ENCODE measurements around the gene OVCH2.

OVCH2 gene

DNA sequence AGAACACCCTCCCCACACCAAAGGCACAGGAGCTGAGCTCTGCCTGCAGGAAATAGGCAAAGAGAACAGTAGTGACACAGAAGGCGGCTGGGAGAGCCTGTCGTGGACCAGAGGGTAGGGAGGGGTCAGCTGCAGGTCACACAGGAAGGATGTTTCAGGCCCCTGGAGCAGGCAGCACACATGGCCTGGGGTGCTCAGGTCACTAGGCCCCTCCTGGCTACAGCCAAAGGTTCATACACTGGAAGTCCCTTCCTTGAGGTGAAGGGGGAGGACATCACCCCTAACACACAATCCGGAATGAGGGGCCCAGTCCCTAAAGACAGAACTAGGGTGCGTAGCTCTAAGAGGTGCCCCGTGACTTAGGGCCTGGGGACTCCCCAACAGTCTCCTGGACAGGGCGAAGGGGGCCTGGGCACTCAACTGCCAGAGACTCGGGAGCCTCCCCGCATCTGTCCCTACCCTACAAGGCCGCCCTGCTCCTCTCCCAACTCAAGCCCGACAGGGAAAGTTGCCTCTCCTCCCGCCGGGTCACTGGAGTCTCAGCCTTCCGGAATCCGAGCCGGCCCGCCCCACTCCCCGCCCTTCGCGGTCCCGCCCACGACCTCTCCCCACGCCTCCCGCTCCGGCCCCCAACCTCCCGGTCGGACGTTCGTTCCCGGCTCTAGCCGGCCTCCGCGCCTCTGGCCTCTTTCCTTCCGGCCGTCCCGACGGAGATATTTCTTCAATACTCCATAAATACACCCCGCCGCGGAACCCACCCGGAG, 33.1 kb downstream of the OVCH2 start, which contains the start of gene CYB5R2:
Gene CYB5R2, minus strand, starts transcription at position 541 of the 764 bp plus-strand sequence. CDS start 675 bp downstream, outside the sequence.
- peak; percentile 76 for DNase-seq (ENCODE audit: extremely low spot score)
- CTCF ChIA-PET: interaction anchor here (1.0 to 4.3 kb wide), 6 partner anchors 8 to 574 kb away, joined by 3 to 12 read pairs (median 3); no protein-coding TSS in a partner anchor
- POLR2A ChIA-PET: interaction anchor here (0.6 to 0.7 kb wide), 2 partner anchors 136 to 167 kb away, joined by 3 read pairs; no protein-coding TSS in a partner anchor

DNA sequence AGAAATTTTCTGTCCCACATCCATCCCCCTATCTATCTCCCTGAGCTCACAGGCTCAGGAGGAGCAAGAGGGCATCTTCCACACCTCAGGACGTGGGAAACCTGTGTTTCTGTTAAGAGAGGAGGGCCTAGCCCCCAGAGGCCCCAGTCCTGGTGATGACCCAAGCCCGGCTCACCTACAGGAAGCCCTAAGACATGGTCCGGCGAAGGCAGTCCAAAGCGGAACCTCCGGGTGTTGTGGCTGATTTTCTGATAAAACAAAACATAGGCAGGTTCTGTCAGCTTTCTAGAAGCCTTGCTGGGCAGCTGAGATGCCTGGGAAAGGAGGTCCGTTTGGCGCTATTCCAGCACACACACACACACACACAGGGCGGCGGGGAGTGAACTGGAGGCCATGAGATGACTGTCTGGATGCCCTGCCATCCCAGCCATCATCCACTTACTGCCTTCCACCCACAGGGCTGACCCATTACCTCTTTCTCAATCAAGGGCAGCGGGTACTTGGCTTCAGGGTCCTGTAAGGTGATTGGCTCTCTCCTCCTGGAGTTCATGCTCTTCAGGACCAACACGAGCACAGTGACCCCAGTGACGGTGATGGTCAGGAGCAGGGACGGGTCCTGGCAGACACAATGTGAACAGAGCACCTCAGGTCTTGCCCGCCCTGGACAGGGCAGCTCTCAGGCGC, 33.9 kb downstream of the OVCH2 start:
- peak; percentile 34 for DNase-seq (ENCODE audit: extremely low spot score)
- ChIA-PET POLR2A (no interaction called here), CTCF (interaction anchor here (1.3 to 4.3 kb wide), 7 partner anchors 9 to 917 kb away, joined by 3 to 12 read pairs (median 5); no protein-coding TSS in a partner anchor)
- TF ChIP-seq, protein P1, sequence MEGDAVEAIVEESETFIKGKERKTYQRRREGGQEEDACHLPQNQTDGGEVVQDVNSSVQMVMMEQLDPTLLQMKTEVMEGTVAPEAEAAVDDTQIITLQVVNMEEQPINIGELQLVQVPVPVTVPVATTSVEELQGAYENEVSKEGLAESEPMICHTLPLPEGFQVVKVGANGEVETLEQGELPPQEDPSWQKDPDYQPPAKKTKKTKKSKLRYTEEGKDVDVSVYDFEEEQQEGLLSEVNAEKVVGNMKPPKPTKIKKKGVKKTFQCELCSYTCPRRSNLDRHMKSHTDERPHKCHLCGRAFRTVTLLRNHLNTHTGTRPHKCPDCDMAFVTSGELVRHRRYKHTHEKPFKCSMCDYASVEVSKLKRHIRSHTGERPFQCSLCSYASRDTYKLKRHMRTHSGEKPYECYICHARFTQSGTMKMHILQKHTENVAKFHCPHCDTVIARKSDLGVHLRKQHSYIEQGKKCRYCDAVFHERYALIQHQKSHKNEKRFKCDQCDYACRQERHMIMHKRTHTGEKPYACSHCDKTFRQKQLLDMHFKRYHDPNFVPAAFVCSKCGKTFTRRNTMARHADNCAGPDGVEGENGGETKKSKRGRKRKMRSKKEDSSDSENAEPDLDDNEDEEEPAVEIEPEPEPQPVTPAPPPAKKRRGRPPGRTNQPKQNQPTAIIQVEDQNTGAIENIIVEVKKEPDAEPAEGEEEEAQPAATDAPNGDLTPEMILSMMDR (IDR thresholded peaks at IDR 0.05; ENCODE audit: control extremely low read depth, extremely low read depth, low read depth, missing control alignments): no peak

More for the DNA sequence above, 33.1 kb downstream of the OVCH2 start, which contains the start of gene CYB5R2:
- TF ChIP-seq, protein P1 (IDR thresholded peaks at IDR 0.05; ENCODE audit: control extremely low read depth, extremely low read depth, low read depth, missing control alignments): no peak

DNA sequence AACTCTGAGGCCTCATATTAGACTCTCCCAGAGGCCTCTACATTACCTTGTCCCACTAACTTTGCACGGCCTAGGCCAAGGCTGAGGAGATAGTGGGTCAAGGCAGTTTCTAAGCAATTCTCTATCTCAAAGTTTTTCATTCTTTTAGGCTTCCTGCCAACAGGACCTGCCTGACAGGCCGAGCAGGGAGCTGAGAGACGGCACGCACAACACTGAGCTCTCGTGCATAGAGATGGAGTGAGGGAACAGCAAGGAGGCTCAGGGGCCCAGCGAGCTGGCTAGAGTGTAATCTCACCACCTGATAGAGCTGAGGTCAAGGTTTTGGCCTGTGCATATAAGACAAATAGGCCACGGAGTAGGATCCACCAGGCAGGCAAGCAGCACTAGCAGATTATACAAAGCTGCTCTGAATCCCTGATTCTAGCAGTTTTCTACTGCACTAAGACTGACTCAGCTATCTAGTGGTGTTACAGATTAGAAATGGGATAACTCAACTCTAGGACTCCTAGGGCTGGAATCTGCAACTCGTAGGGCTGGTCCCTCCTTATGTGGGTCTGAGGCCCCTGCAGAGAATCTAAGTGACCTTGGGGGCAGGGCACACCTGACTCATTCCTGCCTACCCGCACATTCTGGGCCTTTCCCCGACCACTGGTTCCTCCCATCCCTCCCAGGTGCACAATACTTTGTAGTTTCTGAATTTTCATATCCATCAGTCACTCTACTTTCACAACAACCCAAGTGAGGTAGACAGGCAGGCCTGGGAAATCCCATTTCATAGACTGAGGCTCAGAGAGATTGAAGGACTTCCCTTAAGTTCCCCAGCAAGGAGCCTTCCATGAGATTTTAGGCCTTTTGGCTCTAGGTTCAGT, 34.7 kb downstream of the OVCH2 start:
- TF ChIP-seq, protein P1 (IDR thresholded peaks at IDR 0.05; ENCODE audit: control extremely low read depth, extremely low read depth, low read depth, missing control alignments): no peak
- CTCF ChIA-PET: interaction anchor here (0.8 to 4.3 kb wide), 9 partner anchors 14 to 916 kb away, joined by 3 to 12 read pairs (median 4); no protein-coding TSS in a partner anchor
- POLR2A ChIA-PET: no interaction called here
- DNase-seq (ENCODE audit: extremely low spot score): peak; percentile 71

DNA sequence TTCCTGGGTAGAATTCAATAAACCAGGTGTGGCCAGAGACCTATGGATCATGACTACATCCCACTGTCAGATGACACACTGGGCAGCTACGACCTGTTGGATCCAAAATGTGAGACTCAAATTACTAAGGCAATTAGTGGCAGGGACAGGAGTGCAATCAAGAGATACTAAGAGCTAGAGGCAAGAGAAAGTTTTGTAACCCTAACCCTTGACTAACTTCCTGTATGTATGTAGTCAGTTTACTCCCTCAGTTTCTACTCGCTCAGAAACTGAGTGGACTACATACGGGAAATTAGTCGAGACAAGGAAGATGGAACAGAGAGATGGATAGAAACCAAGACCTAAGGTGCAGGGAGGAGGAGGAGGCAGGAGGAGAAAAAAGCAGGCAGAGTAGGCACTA, 35.6 kb downstream of the OVCH2 start:
- POLR2A ChIA-PET: no interaction called here
- TF ChIP-seq, protein P1 (IDR thresholded peaks at IDR 0.05; ENCODE audit: control extremely low read depth, extremely low read depth, low read depth, missing control alignments): no peak
- CTCF ChIA-PET: interaction anchor here (0.7 to 4.3 kb wide), 10 partner anchors 14 to 318 kb away, joined by 3 to 12 read pairs (median 4); no protein-coding TSS in a partner anchor

DNA sequence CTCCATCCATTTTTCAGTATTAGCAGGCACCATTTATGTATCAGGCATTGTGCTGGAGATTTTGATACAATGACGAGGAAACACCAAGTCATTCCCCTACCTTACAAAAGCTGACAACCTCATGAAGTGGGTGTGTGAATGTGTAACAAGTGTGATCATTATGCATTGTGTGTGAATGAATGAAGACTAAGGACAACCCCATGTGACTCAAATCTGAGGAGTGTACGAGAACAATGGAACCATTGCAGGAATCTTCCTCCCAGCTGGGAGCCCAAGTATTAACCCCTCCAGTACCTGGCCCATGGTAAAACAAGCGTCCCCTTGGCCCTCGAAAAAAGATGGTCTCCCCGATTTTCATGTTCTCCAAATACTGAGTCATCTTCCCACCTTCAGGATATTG, 37.4 kb downstream of the OVCH2 start:
- no peak for DNase-seq (ENCODE audit: extremely low spot score)
- POLR2A ChIA-PET: no interaction called here
- CTCF ChIA-PET: interaction anchor here (0.8 to 2.0 kb wide), 9 partner anchors 12 to 570 kb away, joined by 3 to 7 read pairs (median 4); no protein-coding TSS in a partner anchor
- TF ChIP-seq, protein P1 (IDR thresholded peaks at IDR 0.05; ENCODE audit: control extremely low read depth, extremely low read depth, low read depth, missing control alignments): no peak

More for the DNA sequence above, 35.6 kb downstream of the OVCH2 start:
- no peak for DNase-seq (ENCODE audit: extremely low spot score)

Data from GM10248 (cell line).